Caco-2 (cell line): ENCODE results near the gene BCAT1. TPM values are rescaled to one million over a fixed set of nuclear protein-coding genes. Genes with fewer than 3 reads are reported as not detected.

Experiments
- BruUV-seq: library from RNA; stranded (reverse); fragments of 400-500 nt; replicated peaks from 2 replicates; lab custom pipeline; 2021; lab: Mats Ljungman, UMichigan
- CTCF ChIA-PET: fragments of 300-600 bp; sonication (Branson Sonifier 250); formaldehyde crosslinking; loops from one replicate; lab custom pipeline; 2022; ENCODE audit warnings: antibody characterized with exemption; lab: Charles Lee
- POLR2A ChIA-PET: fragments of 300-600 bp; sonication (Branson Sonifier 250); formaldehyde crosslinking; loops from one replicate; lab custom pipeline; 2022; ENCODE audit warnings: antibody characterized with exemption; lab: Charles Lee
- DNase-seq, 2 experiments: peaks; one replicate each; pipeline versions ENCODE4 v3.0.0 to v3.0.0-alpha.2; 2020 to 2022
- H3K27me3 ChIP-seq: replicated peaks from 2 replicates; pipeline ENCODE4 v1.6.0; 2011; ENCODE audit warnings: low read length; ENCODE audit not compliant: control insufficient read depth, insufficient read depth
- H3K36me3 ChIP-seq: 2 replicates; pipeline ENCODE4 v1.5.1; 2011; ENCODE audit warnings: low read length; ENCODE audit not compliant: control insufficient read depth, insufficient read depth
- H3K4me1 ChIP-seq: fragments of 250-450 bp; sonication (Bioruptor Pico); 2 replicates; pipeline ENCODE4 v1.5.1; 2020; ENCODE audit warnings: mild to moderate bottlenecking
- H3K4me3 ChIP-seq: 2 replicates; pipeline ENCODE4 v1.5.1; 2011; ENCODE audit warnings: low read depth, mild to moderate bottlenecking, control low read depth, low read length
- H3K9me3 ChIP-seq: fragments of 250-450 bp; sonication (Bioruptor Pico); 2 replicates; pipeline ENCODE4 v1.5.1; 2020; ENCODE audit warnings: mild to moderate bottlenecking, moderate library complexity
- H3K27ac Mint-ChIP-seq: one replicate; pipeline ENCODE4 v1.8.0; 2022; ENCODE audit warnings: mixed read lengths; ENCODE audit not compliant: unreplicated experiment
- H3K27me3 Mint-ChIP-seq: one replicate; pipeline ENCODE4 v1.8.0; 2022; ENCODE audit warnings: mixed read lengths; ENCODE audit not compliant: insufficient read depth, unreplicated experiment
- H3K36me3 Mint-ChIP-seq: one replicate; pipeline ENCODE4 v1.8.0; 2022; ENCODE audit warnings: mild to moderate bottlenecking, mixed read lengths; ENCODE audit not compliant: insufficient read depth, unreplicated experiment
- H3K4me1 Mint-ChIP-seq: one replicate; pipeline ENCODE4 v1.8.0; 2022; ENCODE audit warnings: low read depth, mixed read lengths; ENCODE audit not compliant: unreplicated experiment
- H3K4me3 Mint-ChIP-seq: one replicate; pipeline ENCODE4 v1.8.0; 2022; ENCODE audit warnings: mild to moderate bottlenecking, moderate library complexity, mixed read lengths; ENCODE audit not compliant: unreplicated experiment
- H3K9me3 Mint-ChIP-seq: one replicate; pipeline ENCODE4 v1.8.0; 2022; ENCODE audit warnings: mixed read lengths; ENCODE audit not compliant: unreplicated experiment
- CTCF ChIP-seq, 2 experiments: fragments of 200-600 bp in 1 of 2; IDR thresholded peaks; 1 replicate in 1 of 2; 2 replicates in 1 of 2; pipeline versions ENCODE4 v1.5.1 to v1.8.0; 2011 to 2022; ENCODE audit warnings: antibody characterized with exemption in 1 of 2, control low read depth in 1 of 2, inconsistent platforms in 1 of 2, low read depth in 1 of 2, low read length in 1 of 2, mild to moderate bottlenecking in 1 of 2, moderate library complexity in 1 of 2; ENCODE audit not compliant: insufficient read depth in 1 of 2, severe bottlenecking in 1 of 2, unreplicated experiment in 1 of 2
- intact Hi-C: fragments of 100-400 bp; cut with micrococcal nuclease; formaldehyde crosslinking; loops from one replicate; pipeline ENCODE4 v1.10.0; 2022; ENCODE audit not compliant: unreplicated experiment
- total RNA-seq: library from RNA; stranded (reverse); gene quantifications from 2 replicates; pipeline ENCODE4 v1.2.3, GENCODE V29; 2022

The BCAT1 gene
- total RNA-seq, 1 experiment from 2014 or later = 432 TPM

- Mint-ChIP-seq H3K4me1 (peaks cover 13% of the 10 kb centered on the region), H3K27me3 (no peaks in the 10 kb centered on the region), H3K9me3 (peaks cover 10% of the 10 kb centered on the region), H3K4me3 (no peak overlapping the region), H3K27ac (no peak overlapping the region), H3K36me3 (peaks cover 46% of the 10 kb centered on the region)
- Histone ChIP-seq H3K4me3 (no peak overlapping the region), H3K27me3 (no peaks in the 10 kb centered on the region), H3K36me3 (no peaks in the 10 kb centered on the region), H3K9me3 (0 out of 2 replicates have a peak, but pooled peaks cover 3% of the 10 kb centered on the region), H3K4me1 (0 out of 2 replicates have a peak, but pooled peaks cover 7% of the 10 kb centered on the region)
- no peak for TF ChIP-seq CTCF (IDR thresholded peaks at IDR 0.05; ENCODE audit: insufficient read depth in 1 of 2, low read depth in 1 of 2, low read length in 1 of 2, severe bottlenecking in 1 of 2, unreplicated experiment in 1 of 2)
- no TSS peak for BruUV-seq
- CTCF ChIA-PET = no interaction called here
- intact Hi-C loops = no loop called here
- DNase-seq = no peak
- POLR2A ChIA-PET = no interaction called here
Observed at GRCh38 chr12:24902511-24903328, 46.2 kb downstream of the BCAT1 start.

DNA sequence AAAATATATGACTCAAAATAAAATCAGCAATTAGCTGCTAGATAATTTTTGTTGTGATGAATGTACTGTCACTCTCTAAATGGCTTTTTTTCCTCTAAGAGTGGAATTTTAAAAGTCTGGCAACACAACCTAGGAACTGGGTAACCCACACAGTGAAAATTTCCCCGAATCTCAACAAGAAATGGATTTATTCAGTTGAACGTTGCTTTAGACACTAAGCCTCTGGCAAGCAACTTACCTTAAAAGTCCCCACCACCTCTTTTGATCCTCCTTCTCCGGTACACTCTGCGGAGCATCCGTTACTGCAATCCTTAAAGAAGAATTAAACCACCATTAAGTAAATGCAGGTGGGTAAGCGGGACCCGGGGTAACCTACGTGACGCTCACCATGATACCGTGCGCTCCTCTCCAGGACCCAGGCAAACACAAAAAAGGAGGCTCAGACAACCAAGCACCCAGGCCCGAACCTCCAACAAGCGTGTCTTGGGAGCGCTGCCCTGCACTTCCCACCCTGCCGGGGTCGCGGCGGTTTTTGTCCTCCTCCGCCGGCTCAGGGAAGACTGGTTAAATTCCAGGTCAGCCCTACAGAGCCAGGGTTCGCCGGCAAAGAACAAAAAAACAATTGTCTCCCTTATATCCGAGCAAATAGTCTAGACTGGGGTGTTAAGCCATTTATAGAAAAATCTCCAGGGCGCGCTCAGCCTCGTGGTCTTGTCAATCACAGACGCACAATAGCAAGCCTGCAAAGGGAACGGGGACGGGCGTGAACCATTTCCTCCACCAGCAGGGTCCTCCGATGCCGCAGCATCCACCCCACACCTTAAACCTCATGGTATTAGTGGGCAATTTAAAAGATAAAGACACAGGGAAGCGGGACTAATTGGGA is 47.1 kb downstream of the BCAT1 start:
- intact Hi-C loops = no loop called here
- Mint-ChIP-seq H3K4me1 (peaks cover 13% of the 10 kb centered on the region), H3K9me3 (peaks cover 10% of the 10 kb centered on the region), H3K4me3 (no peak overlapping the region), H3K27me3 (no peaks in the 10 kb centered on the region), H3K27ac (no peak overlapping the region), H3K36me3 (peaks cover 46% of the 10 kb centered on the region)
- Histone ChIP-seq H3K9me3 (0 out of 2 replicates have a peak, but pooled peaks cover 3% of the 10 kb centered on the region), H3K4me3 (no peak overlapping the region), H3K27me3 (no peaks in the 10 kb centered on the region), H3K36me3 (no peaks in the 10 kb centered on the region), H3K4me1 (0 out of 2 replicates have a peak, but pooled peaks cover 4% of the 10 kb centered on the region)
- BruUV-seq = no TSS peak
- POLR2A ChIA-PET = no interaction called here
- CTCF ChIA-PET = interaction anchor here (0.7 kb wide), 1 partner anchor 50 kb away, joined by 3 read pairs; no protein-coding TSS in a partner anchor
- no peak for DNase-seq
- no peak for TF ChIP-seq CTCF (IDR thresholded peaks at IDR 0.05; ENCODE audit: insufficient read depth in 1 of 2, low read depth in 1 of 2, low read length in 1 of 2, severe bottlenecking in 1 of 2, unreplicated experiment in 1 of 2)

DNA sequence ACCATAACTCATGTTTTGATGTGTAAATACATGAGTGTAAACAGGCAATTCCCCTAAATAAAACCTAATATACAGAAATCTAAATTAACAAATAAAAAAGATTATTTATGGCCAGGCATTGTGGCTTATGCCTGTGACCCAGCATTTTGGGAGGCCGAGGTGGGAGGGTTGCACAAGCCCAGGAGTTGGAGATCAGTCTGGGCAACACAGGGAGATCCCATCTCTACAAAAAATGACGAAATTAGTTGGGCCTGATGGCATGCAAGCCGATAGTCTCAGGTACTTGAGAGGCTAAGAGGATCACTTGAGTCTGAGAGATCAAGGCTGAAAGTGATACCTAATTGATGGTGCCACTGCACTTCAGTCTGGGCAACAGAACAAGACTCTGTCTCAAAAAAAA is 48.7 kb downstream of the BCAT1 start:
- Mint-ChIP-seq H3K4me1 (peaks cover 13% of the 10 kb centered on the region), H3K9me3 (peaks cover 10% of the 10 kb centered on the region), H3K27me3 (no peaks in the 10 kb centered on the region), H3K4me3 (no peak overlapping the region), H3K27ac (no peak overlapping the region), H3K36me3 (peaks cover 49% of the 10 kb centered on the region)
- Histone ChIP-seq H3K4me3 (no peak overlapping the region), H3K36me3 (no peaks in the 10 kb centered on the region), H3K9me3 (0 out of 2 replicates have a peak, but pooled peaks cover 3% of the 10 kb centered on the region), H3K4me1 (no peaks in the 10 kb centered on the region), H3K27me3 (no peaks in the 10 kb centered on the region)
- intact Hi-C loops = no loop called here
- no peak for TF ChIP-seq CTCF (IDR thresholded peaks at IDR 0.05; ENCODE audit: insufficient read depth in 1 of 2, low read depth in 1 of 2, low read length in 1 of 2, severe bottlenecking in 1 of 2, unreplicated experiment in 1 of 2)
- no TSS peak for BruUV-seq
- POLR2A ChIA-PET = no interaction called here
- CTCF ChIA-PET = no interaction called here
- DNase-seq = no peak
